HG03139 (cell line): ENCODE data around the gene PRUNE1.

Experiments
- ATAC-seq: cut with Tn5 transposase; IDR thresholded peaks from one replicate; pipeline ENCODE4 v1.9.1; 2021; ENCODE audit not compliant: unreplicated experiment

PRUNE1 gene

DNA sequence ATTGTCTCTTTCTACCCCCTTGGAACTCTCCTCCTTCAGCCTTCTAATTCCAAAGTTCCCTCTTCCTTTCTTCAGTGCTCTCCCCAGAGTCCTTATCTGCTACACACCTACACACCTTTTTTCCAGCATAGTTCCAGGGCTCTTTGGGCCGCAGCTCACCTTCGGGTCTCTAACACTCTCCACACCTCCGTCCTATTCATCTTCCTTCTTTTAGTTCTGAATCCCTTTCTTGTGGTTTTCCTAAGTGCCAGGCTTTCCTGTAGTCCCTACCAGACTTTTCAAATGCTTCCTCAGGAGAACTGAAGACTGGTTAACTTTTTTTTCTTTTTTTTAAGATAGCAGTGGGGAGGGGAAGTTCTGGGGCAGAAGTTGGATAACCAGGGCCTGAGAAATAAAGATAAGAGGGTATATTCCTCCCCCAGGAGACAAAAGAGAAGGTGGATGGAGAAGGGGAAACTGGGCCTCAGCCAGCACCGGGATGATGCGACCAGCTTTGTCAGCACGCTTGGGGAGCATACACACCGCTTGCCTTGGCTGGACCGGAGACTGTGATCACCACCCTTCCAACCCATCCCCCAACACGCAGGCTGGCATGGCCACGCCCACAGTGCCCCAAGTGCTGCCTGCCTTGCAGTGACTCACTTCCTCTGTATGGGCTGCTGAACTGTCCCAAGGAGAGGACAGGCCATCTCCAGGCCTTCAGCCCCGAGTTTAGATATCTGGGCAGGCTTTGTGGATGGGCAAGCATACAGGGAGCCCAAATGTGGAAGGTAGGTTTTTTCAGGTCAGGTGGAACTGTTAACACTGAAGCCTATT, 31.2 kb upstream of the PRUNE1 start:
- ATAC-seq: no peak

DNA sequence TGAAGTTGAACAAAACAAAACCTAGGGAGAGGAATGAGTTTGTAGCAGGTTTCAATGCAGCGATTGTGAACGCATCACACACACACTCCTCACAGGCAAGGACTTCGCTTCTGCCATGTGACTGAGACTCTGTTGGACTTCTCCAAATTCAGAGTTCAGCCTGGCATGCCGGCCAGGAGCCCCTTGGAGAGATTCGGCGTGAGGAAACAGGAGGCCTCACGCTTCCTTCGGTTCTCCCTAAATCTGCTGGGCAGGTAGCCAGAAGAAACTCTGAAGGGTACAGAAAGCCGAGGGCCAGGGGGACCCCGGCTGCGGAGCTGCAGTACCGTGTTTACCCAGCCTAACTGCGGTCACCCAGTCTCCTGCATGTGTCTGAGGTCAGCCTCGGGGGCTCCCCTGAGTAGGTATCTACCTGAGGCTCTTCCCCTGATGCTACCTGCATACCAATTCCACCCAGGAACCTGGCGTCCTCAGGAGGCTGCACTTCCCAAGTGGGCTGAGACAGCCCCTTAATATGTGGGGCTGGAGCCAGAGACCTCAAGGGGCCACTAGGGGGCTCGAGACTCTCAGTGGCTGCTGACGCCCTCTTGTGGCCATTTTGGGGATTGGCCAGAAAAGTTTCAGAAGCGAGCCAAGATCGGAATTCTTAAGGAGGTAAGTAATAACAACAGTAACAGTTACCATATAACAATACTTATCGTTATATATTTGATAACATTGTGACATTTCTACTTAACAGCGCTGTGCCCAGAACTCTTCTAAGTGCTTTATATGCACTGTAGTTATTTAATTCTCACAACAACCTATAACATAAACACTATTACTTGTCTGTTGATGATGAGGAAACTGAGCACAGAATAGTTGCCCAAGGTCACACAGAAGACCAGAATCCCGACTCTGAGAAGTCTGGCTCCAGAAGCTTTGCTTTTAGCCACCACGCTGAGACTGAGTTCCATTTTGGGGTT, 28.9 kb upstream of the PRUNE1 start:
- no peak for ATAC-seq

DNA sequence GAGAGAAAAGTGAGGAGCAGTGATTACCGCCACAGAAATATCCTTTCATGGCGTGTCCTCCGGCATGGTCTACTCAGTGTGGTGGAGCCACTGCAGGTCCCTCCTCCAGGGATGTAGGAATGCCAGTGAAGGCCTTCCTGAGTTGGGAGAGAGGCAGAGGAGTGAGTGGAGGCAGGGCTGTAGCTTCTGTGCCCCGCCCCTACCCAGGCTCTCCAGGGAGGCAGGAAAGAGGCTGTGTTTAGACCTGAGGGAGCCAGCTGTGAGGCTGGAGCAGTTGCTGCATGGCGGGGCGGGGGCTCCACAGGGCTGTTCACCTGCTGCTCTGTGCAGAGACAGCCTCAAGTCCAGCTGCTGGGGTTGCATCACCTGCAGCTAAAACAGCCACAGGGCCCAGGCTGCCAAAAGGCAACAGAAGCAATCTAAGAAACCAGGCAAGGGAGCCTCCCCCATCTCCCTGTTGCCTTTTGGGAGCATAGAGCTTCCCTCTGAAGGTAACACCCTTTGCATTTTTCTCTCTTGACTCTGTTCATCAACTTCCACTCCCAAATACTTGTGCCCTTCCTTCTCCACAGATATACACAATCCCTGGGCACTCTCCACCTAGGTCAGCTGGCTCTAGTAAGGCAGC, 27.0 kb upstream of the PRUNE1 start:
- no peak for ATAC-seq

DNA sequence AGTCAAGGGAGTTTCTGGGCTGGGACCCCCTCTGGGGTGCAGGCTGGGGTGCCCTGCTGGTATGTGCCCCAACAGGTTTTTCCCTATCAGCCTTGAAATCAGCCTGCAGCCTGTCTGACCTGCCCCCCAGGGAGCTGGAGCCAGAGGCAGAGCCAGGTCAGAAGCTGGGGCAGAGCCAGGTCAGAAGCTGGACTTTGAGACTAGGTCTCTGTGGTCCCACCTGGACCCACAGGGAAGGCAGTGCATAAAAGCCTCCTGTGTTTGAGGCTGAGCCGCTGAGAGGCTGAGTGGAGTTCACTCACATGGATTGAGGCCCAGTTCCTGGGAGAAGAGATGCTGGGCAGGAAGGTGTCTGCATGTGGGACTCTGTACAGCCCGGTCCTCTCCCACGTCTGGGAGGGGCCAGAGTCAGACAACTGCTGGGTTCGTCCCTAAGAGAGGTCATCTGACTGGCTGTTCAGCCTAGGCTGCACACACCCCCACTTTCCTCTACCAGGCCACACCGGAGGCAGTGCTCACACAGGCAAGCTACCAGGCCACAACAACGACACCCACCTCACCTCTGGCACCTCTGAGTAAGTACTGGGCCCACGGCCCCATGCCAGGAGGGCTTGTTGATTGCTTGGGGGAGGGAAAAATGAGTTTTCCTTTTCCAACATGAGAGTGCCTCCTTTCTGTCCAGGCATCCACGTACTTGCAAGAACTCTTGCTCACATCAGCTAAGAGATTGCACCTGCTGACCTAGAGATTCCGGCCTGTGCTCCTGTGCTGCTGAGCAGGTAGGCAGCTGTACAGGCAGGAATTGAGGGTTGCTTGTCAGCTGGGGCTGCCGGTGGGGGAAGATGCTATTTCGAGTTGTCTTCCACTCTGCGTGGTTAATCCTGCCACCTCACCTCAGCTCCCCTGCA, 26.2 kb upstream of the PRUNE1 start, which contains the start of gene ANXA9:
TSS of gene ANXA9 (plus strand) at position 488 of the 908 bp plus-strand sequence. CDS start 814 bp downstream, outside the sequence.
- ATAC-seq: no peak

DNA sequence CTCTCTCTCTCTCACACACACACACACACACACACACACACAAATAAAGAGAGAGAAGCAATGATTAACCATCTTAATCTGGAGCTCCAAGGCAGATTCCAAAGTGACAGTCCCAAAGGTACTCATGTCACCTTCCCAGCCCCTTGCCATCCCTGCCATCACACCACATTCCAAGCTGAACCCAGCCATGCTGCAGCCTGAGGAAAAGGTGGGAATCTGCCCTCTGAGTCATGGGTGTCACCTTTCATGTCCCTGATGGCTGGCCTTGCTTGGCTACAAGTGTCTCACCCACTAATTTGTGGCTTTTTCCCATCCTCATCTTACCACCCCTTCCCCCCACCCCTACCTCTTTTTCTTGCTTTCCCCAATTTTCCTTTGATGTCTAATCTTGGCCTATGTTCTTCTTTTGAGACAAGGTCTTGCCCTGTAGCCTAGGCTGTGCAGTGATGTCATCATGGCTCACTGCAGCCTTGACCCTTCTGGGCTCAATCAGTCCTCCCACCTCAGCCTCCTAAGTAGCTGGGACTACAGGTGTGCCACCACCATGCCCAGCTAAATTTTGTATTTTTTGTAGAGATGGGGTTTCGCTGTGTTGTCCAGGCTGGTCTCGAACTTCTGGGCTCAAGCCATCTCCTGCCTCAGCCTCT, 22.9 kb upstream of the PRUNE1 start:
- ATAC-seq: no peak

DNA sequence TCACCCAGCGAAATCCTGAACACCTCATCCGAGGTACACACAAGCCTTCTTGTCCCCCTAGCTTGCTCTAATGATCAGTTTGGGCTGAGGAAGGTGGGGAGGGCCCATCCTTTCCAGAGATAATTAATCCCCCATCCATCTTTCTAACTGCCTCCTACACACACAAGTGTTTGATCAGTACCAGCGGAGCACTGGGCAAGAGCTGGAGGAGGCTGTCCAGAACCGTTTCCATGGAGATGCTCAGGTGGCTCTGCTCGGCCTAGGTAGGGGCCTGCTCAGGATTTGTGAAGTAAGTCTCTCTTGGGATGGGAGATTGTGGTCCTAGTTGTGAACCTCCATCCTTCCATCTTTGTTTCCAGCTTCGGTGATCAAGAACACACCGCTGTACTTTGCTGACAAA, 20.3 kb upstream of the PRUNE1 start:
- ATAC-seq: no peak

DNA sequence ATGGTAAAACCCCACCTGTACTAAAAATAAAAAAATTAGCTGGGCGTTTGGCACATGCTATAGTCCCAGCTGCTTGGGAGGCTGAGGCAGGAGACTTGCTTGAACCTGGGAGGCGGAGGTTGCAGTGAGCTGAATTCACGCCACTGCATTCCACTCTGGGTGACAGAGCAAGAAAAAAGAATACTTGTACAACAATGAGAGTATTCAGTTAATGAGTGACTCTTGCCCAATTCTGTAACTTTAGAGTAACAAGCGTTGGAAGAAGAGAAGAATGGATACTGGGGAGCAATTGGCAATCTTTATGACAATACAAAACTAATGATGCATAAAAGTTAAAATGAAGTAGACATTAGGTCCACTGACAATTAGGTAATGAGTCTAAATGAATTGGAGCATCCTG, 15.6 kb upstream of the PRUNE1 start:
- ATAC-seq: no peak

DNA sequence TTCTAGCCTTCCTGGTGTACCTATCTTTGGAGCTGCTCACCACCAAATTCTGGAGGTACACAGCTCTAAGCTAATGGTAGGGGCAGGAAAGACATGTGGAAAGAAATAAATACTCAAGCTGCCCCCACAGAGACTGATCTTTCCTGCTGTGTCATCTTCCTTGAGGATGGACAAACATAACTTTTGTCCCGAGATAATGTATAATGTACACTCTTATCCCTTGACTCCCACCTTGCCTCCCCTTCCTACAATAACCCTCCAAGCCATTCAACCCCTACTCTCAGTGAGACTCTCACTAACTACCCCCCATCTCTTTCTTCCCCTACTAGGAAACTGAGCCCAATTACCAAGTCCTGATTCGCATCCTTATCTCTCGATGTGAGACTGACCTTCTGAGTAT, 14.0 kb upstream of the PRUNE1 start:
- ATAC-seq: no peak

DNA sequence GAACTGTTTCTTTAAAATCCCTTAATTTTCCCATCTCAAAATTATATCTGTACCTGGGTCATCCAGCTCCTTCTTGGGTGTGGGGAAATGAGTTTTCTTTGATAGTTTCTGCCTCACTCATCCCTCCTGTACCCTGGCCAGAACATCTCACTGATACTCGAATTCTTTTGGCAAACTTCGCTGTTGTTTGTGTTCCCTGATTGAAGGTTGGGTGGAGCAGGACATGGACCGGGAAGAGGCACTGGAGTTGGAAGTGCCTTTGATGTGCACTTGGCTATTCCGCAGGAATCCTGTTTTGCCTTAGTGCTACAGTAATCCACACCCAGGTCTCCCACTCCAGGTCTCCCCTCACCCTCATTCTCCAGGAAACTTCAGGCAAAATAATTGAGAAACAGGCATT, 12.8 kb upstream of the PRUNE1 start:
- no peak for ATAC-seq

DNA sequence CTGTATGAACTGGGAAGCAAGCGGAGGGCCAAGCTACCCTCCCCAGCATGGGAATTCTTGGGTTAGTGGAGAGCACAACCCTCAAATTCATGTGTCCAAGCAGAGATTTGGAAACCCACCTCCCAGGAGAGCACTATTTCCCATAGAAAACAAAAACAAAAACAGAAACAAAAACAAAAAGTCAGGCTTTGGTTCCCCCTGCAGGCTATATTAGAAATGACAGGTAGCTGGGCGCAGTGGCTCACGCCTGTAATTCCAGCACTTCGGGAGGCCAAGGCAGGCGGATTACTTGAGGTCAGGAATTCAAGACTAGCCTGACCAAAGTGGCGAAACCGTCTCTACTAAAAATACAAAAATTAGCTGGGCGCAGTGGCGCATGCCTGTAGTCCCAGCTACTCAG, 12.4 kb upstream of the PRUNE1 start:
- no peak for ATAC-seq

DNA sequence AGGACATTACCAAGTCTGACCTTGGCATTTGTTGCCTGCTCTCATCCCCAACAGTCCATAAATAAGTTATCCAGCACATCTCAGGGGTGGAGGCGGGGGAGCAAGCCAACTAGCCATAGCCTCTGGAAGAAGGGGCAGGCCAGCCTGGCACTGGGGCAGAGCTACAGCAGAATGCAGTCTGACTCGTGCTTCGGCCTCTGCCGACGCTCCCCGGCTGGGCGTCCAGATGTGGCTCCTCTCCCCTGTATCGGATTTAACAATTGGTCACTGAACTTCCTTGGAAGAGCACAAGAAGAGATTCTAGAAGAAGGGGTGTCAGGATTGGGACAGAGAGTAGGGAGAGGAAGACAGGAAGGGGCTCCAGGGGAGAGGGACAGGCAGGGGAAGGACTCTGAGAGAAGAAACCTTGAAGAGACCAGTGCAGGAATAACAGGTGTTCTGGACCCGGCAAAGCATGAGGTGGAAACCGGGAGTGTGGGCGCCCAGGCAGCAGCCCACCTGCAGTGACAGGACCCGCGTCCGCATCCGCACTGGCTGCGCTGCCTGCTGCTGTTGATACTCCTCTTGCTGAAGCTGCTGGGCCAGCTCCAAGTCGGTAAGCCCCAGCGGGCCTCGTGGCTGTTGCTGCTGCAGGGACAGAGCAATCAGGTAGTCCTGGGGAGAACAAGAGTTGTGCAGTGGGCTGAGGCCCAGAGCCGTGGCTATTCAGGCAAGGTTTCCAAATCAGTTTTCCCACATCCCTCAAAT, 10.9 kb upstream of the PRUNE1 start:
- ATAC-seq: no peak

DNA sequence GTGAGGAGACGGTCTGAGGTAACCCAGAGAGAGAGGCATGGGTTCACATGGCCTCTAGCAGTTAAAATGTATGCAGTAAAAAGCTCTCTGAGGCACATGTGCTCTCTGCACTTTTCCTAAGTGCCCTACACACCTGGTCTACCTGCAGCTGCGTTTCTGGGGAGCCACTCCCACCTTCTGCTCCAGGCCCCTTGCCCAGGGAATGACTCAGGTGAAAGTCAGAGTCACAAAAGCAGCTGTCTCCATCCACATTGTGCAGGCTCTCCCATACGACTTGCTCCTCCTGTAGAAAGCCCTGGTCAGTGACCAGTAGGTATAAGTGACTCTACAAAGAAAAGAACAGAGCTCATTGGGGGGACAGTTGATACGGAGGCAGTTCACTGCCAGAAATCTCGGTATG, 10.3 kb upstream of the PRUNE1 start:
- ATAC-seq: no peak

DNA sequence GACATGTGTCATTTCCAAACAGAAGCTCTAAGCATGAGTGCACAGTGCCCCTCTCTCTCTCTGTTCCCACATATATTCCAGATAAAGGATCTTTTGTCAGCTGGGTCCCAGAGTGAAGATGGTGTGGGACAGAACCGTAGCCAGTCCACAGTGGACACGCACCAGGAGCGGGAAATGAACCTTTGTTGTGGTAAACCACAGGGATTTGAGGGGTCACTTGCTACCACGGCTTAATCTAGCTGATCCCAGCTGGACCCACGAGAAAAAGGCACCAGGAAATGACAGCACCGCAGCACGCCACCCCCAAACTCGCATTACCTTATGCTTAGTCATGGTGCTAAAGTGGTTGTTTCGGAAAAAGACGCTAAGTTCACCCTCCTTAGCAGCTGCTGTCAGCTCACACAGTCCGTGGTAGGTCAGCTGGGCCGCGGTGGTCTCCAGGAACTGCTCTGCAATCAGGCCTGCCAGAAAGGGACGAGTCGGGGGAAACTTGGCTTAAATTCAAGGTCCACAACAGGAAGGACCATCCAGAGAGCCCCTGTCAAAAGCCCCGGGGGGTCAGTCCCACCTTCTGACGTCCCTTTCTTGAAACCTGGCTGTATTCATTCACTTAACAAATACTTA, 9.1 kb upstream of the PRUNE1 start:
- ATAC-seq: no peak

DNA sequence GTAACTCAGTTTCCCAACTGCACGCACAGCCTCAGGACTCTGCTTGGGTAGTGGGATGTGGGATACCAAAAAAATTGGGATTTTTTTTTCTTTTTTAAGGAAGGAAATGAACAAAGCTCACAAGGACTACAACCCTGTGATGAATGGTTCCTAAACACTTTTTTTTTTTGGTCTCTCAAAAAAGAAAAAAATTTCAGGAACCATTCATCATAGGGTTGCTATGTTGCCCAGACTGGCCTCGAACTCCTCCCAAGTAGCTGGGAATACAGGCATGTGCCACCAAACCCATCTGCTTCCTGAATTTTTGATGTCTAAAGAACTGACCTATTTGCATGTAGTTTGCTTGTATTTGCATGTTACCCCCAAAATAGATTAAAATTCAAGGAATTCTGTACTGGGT, 8.3 kb upstream of the PRUNE1 start:
- no peak for ATAC-seq

DNA sequence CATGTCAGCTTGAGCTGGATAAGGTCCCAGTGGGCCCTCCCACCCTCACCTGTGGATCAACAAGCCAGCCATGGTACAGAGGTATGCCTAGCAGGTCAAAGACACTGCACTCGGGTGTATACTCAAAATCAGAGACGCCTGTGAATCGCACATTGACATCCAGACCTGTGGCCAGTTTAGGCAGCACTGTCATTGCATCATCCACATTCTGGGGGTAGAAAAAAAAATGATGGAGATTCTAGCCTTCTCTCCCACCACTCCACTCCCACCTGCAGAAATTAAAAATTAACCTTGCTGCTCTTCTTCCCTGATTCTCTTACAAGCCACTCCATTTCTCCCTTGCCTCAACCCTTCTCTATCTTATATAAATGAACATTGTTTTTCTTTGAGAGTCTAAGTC, 7.8 kb upstream of the PRUNE1 start:
- ATAC-seq: no peak

DNA sequence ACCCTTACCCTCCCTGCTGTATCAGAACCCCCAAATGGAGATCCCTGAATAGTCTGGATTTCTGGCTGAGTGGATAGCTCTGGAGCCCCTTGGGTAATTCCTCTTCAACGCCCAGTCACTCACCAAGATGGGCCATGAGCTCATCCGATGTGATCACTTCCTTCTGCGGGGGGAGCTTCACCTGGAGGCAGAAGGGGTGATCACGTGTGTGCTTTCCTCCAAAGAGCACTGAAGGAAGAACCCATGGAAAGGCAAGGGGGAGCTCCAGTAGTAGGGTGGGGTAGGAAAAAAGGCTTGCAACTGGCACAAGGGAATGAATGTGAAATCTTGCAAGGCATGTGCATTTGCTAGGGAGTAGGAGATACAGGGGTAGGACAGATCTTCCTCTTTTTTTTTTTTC, 6.6 kb upstream of the PRUNE1 start:
- ATAC-seq: no peak

DNA sequence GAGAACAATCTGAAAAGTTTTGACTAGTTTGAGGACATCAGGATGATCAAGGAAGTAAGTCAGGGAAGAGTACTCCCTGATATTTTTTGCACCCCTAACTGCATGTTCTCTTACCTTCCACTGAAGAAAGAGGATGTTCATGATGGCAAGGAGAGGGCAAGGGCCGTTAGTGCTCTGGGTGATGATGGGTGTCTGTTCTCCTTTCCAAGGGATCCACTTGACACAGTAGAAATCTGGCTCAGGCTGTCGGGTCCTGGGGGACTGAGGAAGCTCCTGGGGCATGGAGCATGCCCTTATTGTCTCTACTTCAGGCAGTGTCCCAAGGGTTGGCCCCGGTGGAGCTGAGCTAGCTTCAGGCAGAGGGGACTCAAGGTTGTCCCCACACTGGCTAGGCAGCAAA, 6.2 kb upstream of the PRUNE1 start:
- ATAC-seq: no peak

DNA sequence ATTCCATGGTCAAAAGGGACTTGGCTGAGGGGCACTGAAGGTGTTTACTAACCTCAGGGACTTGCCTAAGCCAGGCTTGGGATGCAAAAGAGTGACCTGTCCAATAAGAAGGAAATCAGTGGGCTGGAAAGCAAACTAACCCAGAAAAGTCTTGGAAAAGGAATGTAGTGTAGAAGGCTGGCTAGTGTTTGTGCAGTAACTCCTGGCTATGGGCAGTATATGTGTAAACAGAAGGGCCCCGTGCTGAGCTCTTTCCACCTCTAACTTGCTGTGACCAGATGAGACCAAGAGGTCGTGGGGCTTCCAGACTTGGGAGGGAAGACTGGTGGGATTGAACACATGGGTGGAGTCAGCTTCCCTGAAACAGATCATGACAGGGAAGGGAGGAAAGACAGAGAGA, 5.6 kb upstream of the PRUNE1 start:
- ATAC-seq: no peak

DNA sequence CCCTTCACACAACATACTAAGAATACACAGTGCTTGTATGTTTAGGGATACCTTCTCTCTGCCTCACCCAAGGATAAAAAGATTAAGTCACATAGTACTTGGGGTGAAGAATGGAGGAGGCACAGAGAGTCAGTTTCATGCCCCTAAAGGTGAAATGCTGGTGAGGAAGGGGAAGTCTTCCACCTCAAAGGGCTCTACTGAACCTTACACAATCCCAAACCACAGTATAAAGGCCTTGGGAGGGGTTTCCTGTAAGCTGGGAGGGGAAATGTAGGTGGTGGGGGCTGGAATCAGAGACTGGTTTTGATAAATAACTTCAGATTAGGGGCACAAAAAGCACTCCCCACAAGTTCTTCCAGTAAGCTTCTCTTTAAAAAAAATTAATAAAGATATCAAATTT, 5.1 kb upstream of the PRUNE1 start:
- no peak for ATAC-seq
